Upper lobe of left lung (tissue), 6 donors: ENCODE measurements around the gene NOS1. TPM values are rescaled to one million over a fixed set of nuclear protein-coding genes. Genes with fewer than 3 reads are reported as not detected.
A peak's percentile ranks its signal among the peaks of the same experiment; 100 is the strongest.

Experiments used
- ATAC-seq, 2 donors: fragments of 200-7000 bp; cut with Tn5 transposase; one replicate each; pipeline ENCODE4 v1.9.1; 2022; ENCODE audit warnings: mild to moderate bottlenecking in 2 of 2, moderate library complexity in 2 of 2; ENCODE audit not compliant: low FRiP score in 2 of 2
- DNase-seq, 2 donors: peaks; one replicate each; pipeline ENCODE4 v3.0.0-alpha.2; 2019 to 2020
- H3K27ac ChIP-seq, 4 donors: fragments of 200-600 bp; sonication (generic); one replicate each; pipeline ENCODE4 v1.5.1; 2016 to 2019
- H3K27me3 ChIP-seq, 4 donors: fragments of 200-600 bp; sonication (generic); one replicate each; pipeline ENCODE4 v1.5.1; 2017 to 2019
- H3K36me3 ChIP-seq, 4 donors: fragments of 200-600 bp; sonication (generic); one replicate each; pipeline ENCODE4 v1.5.1; 2016 to 2019
- H3K4me1 ChIP-seq, 4 donors: fragments of 200-600 bp; sonication (generic); one replicate each; pipeline ENCODE4 v1.5.1; 2018 to 2019
- H3K4me3 ChIP-seq, 4 donors: fragments of 200-600 bp; sonication (generic); one replicate each; pipeline ENCODE4 v1.5.1; 2017 to 2019; ENCODE audit warnings: mild to moderate bottlenecking in 2 of 4, moderate library complexity in 1 of 4
- H3K9me3 ChIP-seq, 4 donors: fragments of 200-600 bp; sonication (generic); one replicate each; pipeline ENCODE4 v1.5.1; 2018 to 2019
- EP300 ChIP-seq, 4 donors: sonication (generic); formaldehyde crosslinking; IDR thresholded peaks; one replicate each; pipeline ENCODE4 v1.5.1; 2017; ENCODE audit warnings: antibody characterized with exemption in 4 of 4, control low read depth in 2 of 4
- POLR2A ChIP-seq, 4 donors: fragments of 450-650 bp; IDR thresholded peaks; one replicate each; pipeline ENCODE4 v1.5.1; 2016 to 2017; ENCODE audit warnings: antibody characterized with exemption in 4 of 4, mild to moderate bottlenecking in 2 of 4
- POLR2AphosphoS5 ChIP-seq, 2 donors: sonication (generic); formaldehyde crosslinking; IDR thresholded peaks; one replicate each; pipeline ENCODE4 v1.5.1; 2017; ENCODE audit warnings: antibody characterized with exemption in 2 of 2
- WGBS, 2 donors: methylation state at CpG; one replicate each; pipeline ENCODE4 v1.1.5; 2017 to 2018; 5-methylcytosine and 5-hydroxymethylcytosine counted together
- total RNA-seq, 6 donors: library from RNA; depleted of rRNA in 4 of 6; stranded (reverse); fragments of >200 nt in 4 of 6; gene quantifications; one replicate each; pipeline versions ENCODE4 v1.1.0 to v1.2.1, GENCODE V29; 2016 to 2021
- TF ChIP-seq, protein P1 (sequence below), 6 experiments: fragments of 450-650 bp in 4 of 6; fragments of 200-600 bp in 2 of 6; sonication (generic) in 2 of 6; IDR thresholded peaks; one replicate each; pipeline ENCODE4 v1.5.1; 2016 to 2019; ENCODE audit warnings: antibody characterized with exemption in 6 of 6
- donor health status: DM: no; HTN: no; CAD: no; lungs with moderate emphysema.
- donor health status: DM: no; HTN: yes; CAD: no; lungs with severe emphysema.

Gene NOS1
- 1 to 10 TPM in 5 of 6 donors, under 1 TPM in 1; 0.39 to 4.4 (median 2.4) TPM for total RNA-seq

DNA sequence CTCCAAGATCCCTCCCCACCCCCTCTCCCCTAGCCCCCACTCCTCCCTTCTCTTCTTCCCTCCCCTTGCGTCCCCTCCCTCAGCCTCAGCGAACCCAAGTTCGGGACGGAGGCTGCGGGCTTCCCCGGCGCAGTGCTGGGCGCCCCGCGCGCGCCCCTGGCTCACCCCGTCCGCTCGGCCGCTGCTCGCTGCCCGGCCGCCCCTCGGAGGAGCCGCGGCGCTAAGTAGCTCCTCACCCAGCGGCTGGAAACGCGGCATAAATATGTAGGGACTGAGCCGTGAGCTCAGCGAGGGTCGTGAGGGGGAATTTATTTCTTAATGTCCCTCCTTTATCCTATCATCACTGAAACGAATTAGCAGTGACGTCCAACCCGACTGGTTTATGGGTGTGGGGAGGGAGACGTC is at the start of gene NOS1:
Gene NOS1 (minus strand): TSS at position 280 of the 405 bp plus-strand sequence. CDS start 30,557 bp downstream, outside the sequence.
- peak in 1 of 2 donors; percentile 56 for DNase-seq
- TF ChIP-seq POLR2AphosphoS5 (IDR thresholded peaks at IDR 0.05) (no peak), POLR2A (IDR thresholded peaks at IDR 0.05) (no peak), EP300 (IDR thresholded peaks at IDR 0.05) (no peak)
- TF ChIP-seq, protein P1, sequence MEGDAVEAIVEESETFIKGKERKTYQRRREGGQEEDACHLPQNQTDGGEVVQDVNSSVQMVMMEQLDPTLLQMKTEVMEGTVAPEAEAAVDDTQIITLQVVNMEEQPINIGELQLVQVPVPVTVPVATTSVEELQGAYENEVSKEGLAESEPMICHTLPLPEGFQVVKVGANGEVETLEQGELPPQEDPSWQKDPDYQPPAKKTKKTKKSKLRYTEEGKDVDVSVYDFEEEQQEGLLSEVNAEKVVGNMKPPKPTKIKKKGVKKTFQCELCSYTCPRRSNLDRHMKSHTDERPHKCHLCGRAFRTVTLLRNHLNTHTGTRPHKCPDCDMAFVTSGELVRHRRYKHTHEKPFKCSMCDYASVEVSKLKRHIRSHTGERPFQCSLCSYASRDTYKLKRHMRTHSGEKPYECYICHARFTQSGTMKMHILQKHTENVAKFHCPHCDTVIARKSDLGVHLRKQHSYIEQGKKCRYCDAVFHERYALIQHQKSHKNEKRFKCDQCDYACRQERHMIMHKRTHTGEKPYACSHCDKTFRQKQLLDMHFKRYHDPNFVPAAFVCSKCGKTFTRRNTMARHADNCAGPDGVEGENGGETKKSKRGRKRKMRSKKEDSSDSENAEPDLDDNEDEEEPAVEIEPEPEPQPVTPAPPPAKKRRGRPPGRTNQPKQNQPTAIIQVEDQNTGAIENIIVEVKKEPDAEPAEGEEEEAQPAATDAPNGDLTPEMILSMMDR (IDR thresholded peaks at IDR 0.05) = no peak
- H3K36me3 ChIP-seq = no peaks in the 10 kb centered on the region
- ATAC-seq = no peak
- H3K27ac ChIP-seq = no peak within 1 kb of the TSS
- peak within 1 kb of the TSS in 3 of 4 donors; percentile 24 to 40 (median 34) for H3K4me3 ChIP-seq
- 3 to 11% methylated on average over 10 to 11 of the region's 33 CpGs for WGBS, 2 donors
- H3K9me3 ChIP-seq = no peaks in the 10 kb centered on the region
- H3K4me1 ChIP-seq = peaks cover 0 to 15% (median 6%) of the 10 kb centered on the region in 4 donors
- peaks cover 0 to 26% (median 12%) of the 10 kb centered on the region in 4 donors for H3K27me3 ChIP-seq

DNA sequence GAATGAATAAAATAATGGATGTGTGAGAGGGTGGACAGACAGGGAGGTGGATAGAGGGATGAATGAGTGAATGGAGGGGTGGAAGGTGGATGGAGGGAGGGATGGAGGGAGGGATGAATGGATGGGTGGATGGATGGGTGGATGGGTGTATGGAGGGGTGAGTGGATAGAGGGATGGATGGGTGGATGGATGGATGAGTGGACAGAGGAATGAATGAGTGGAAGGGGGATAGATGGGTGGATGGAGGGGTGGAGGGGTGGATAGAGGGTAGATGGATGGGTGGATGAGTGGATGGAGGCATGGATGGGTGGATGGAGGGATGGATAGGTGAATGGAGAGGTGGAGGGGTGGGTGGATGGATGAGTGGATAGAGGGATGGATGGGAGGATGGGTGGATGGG is 47.9 kb upstream of the NOS1 start:
- Histone ChIP-seq H3K27me3 (no peaks in the 10 kb centered on the region), H3K36me3 (no peaks in the 10 kb centered on the region), H3K4me1 (peaks cover 5 to 14% (median 12%) of the 10 kb centered on the region in 4 donors), H3K9me3 (no peaks in the 10 kb centered on the region), H3K4me3 (no peak overlapping the region), H3K27ac (peak overlapping the region in 1 of 4 donors; percentile 26)
- no peak for TF ChIP-seq POLR2AphosphoS5 (IDR thresholded peaks at IDR 0.05)
- TF ChIP-seq, protein P1 (IDR thresholded peaks at IDR 0.05) = no peak
- no peak for TF ChIP-seq EP300 (IDR thresholded peaks at IDR 0.05)
- no peak for TF ChIP-seq POLR2A (IDR thresholded peaks at IDR 0.05)
- ATAC-seq (no peak), DNase-seq (no peak)

DNA sequence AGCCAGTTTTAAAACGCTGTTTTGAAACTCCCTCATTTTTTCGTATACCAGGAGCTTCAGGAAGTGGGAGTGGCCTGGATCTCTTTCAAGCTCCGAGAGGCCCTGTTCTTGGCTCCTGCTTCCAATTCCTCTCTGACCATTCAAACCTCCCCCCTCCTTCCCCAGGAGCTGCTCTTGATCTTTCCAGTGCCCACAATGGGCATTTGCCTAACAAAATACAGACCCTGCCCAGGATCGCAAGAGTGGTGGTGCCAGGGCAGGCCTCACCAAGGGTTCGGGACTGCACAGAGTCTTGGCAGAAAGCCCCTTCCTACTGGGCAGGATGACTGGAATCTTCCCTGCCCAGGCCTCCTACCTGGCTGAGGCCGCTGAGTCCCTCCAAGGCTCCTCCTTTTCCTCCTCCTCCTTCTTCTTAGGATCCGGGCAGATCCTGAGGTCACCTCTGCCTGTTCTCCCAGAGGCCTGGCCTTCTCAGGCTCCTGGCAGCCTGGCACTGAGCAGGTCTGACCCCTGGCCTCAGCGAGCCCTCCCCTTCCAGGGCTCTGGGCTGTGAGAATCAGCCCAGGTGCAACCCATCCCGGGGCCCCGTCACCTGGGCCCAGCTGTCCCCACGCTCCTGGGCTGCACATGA is 46.9 kb upstream of the NOS1 start:
- Histone ChIP-seq H3K27ac (peak overlapping the region in 2 of 4 donors; percentile 26 to 69), H3K4me1 (peaks cover 5 to 14% (median 12%) of the 10 kb centered on the region in 4 donors), H3K27me3 (no peaks in the 10 kb centered on the region), H3K36me3 (no peaks in the 10 kb centered on the region), H3K9me3 (no peaks in the 10 kb centered on the region), H3K4me3 (no peak overlapping the region)
- 41 to 45% methylated on average over 11 of the region's 11 CpGs for WGBS, 2 donors
- ATAC-seq (peak; percentile 42 to 77), DNase-seq (peak; percentile 62 to 76)
- no peak for TF ChIP-seq EP300 (IDR thresholded peaks at IDR 0.05)

DNA sequence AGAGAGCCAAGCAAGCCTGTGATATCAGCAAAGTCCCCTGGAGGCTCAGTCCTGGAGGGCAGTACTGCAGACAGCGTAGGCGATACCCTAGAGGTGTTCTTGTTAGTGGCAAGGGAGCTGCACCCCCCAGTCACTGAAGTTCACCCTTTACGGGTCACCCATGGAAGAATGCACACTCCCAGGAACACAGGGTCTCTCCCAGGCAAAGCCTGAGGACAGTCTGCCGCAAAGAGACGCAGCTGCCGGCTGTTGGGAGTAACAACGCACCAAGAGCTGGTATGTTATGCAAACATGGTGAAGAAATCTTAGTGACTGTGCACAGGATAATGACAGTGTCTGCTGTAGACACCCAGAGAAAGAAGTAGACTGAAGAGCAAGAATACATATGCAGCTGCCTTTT is 43.5 kb upstream of the NOS1 start:
- WGBS, 2 donors = 77 to 87% methylated on average over 7 of the region's 7 CpGs
- DNase-seq (no peak), ATAC-seq (no peak)
- peaks cover 5 to 14% (median 12%) of the 10 kb centered on the region in 4 donors for H3K4me1 ChIP-seq
- H3K9me3 ChIP-seq = no peaks in the 10 kb centered on the region
- TF ChIP-seq EP300 (IDR thresholded peaks at IDR 0.05) (no peak), POLR2AphosphoS5 (IDR thresholded peaks at IDR 0.05) (no peak), POLR2A (IDR thresholded peaks at IDR 0.05) (no peak)
- TF ChIP-seq, protein P1 (IDR thresholded peaks at IDR 0.05) = no peak
- H3K27ac ChIP-seq = no peak overlapping the region
- no peak overlapping the region for H3K4me3 ChIP-seq
- no peaks in the 10 kb centered on the region for H3K36me3 ChIP-seq
- H3K27me3 ChIP-seq = no peaks in the 10 kb centered on the region

DNA sequence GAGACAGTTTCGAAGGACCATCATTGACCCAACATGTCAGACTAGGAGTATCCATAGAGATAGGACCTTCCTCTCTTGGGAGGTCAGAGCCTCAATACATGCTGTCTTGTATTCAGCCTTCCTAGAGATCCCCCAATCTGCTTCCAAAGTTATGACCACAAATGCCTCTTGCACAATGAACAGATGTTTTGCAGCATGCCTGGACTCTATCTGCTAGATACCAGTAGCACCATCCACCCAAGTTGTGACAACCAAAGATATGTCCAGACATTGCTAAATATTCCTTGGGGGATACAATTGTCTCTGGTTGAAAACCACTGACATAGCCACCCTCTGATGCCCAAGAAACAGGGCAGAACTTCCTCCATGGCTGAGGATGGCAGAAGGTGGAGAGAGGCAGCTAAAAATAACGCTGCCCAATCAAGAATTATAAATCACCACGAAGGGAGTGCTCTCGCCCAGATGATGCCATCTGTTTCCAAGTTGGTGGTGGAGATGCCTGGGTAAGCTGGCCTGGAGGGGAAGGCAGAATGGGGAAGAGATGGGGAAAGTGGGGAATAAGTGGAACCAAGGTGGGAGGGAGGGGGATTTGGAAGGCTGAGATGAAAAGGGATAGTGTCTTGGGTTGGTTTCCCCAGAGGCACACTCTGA is 42.9 kb upstream of the NOS1 start:
- H3K36me3 ChIP-seq = no peaks in the 10 kb centered on the region
- DNase-seq (no peak), ATAC-seq (no peak)
- H3K27me3 ChIP-seq = no peaks in the 10 kb centered on the region
- no peak overlapping the region for H3K4me3 ChIP-seq
- H3K9me3 ChIP-seq = no peaks in the 10 kb centered on the region
- H3K27ac ChIP-seq = no peak overlapping the region
- H3K4me1 ChIP-seq = peaks cover 5 to 14% (median 12%) of the 10 kb centered on the region in 4 donors
- 63 to 72% methylated on average over 4 of the region's 4 CpGs for WGBS, 2 donors
- TF ChIP-seq POLR2A (IDR thresholded peaks at IDR 0.05) (no peak), EP300 (IDR thresholded peaks at IDR 0.05) (no peak), POLR2AphosphoS5 (IDR thresholded peaks at IDR 0.05) (no peak)
- TF ChIP-seq, protein P1 (IDR thresholded peaks at IDR 0.05) = no peak
